GM23338 (cell line): ENCODE data around the gene COMMD10.

Experiments
- CREB1 ChIP-seq: fragments of 250-450 bp; sonication (Bioruptor Pico); IDR thresholded peaks from 2 replicates; pipeline ENCODE4 v1.5.0; 2020; ENCODE audit warnings: low read depth, mild to moderate bottlenecking, moderate library complexity
- ETS1 ChIP-seq: IDR thresholded peaks from 2 replicates; pipeline ENCODE4 v1.6.1; 2016; ENCODE audit warnings: antibody characterized with exemption
- EZH2 ChIP-seq: fragments of 200-600 bp; sonication (generic); IDR thresholded peaks from one replicate; pipeline ENCODE4 v1.8.0; 2017; ENCODE audit warnings: antibody characterized with exemption, mild to moderate bottlenecking, low read depth; ENCODE audit not compliant: unreplicated experiment
- EZH2phosphoT487 ChIP-seq: fragments of 200-600 bp; sonication (generic); IDR thresholded peaks from one replicate; pipeline ENCODE4 v1.8.1; 2018; ENCODE audit warnings: antibody characterized with exemption; ENCODE audit not compliant: unreplicated experiment
- JUNB ChIP-seq: IDR thresholded peaks from one replicate; pipeline ENCODE4 v1.6.1; 2016; ENCODE audit warnings: antibody characterized with exemption; ENCODE audit not compliant: unreplicated experiment
- POLR2AphosphoS5 ChIP-seq: IDR thresholded peaks from 2 replicates; pipeline ENCODE4 v1.6.1; 2016; ENCODE audit warnings: antibody characterized with exemption, low read depth
- REST ChIP-seq: IDR thresholded peaks from one replicate; pipeline ENCODE4 v1.6.1; 2018; ENCODE audit warnings: antibody characterized with exemption; ENCODE audit not compliant: unreplicated experiment
- STAT1 ChIP-seq: IDR thresholded peaks from one replicate; pipeline ENCODE4 v1.6.1; 2016; ENCODE audit warnings: antibody characterized with exemption; ENCODE audit not compliant: unreplicated experiment
- TF ChIP-seq, protein P1 (sequence below): fragments of 250-450 bp; sonication (Bioruptor Pico); IDR thresholded peaks from 2 replicates; pipeline ENCODE4 v1.5.0; 2020; ENCODE audit warnings: mild to moderate bottlenecking, moderate library complexity
- TF ChIP-seq, protein P2 (sequence below), 2 experiments: fragments of 200-600 bp in 1 of 2; sonication (generic) in 1 of 2; conservative IDR thresholded peaks; 2 replicates each; pipeline versions ENCODE4 v1.5.1 to v1.6.1; 2016 to 2017; ENCODE audit warnings: antibody characterized with exemption in 2 of 2, low read depth in 2 of 2, mild to moderate bottlenecking in 2 of 2, moderate library complexity in 1 of 2

DNA sequence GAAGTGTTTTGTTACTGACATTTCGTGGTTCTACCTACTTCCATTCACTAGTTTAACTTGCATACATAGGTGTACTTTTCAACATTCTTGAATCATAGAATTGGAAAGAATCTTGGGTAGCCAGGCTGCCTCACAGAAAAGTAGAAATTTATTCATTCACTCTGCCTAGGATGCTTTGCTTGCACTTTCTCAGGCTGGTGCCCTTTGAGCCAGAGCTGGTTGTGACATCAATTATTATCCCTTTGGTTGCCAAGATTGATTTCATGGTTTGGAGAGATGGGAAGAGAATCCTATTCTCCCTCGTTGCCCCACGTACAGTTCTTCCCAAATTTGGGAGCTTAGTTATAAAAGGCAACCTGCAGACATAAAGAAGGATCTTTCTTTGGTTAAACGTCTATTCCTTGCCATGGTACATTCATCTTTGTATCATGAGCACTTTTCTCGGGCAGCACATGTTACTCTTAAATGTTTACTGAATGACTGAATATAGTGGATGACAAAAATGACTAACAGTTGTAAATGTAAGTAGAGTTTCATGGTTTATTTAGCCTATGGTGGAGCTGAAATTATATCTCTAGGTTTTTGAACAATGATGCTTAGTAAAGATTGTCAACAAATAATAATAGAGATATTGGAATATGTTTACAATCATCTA, 195.5 kb downstream of the COMMD10 start:
- TF ChIP-seq, protein P1, sequence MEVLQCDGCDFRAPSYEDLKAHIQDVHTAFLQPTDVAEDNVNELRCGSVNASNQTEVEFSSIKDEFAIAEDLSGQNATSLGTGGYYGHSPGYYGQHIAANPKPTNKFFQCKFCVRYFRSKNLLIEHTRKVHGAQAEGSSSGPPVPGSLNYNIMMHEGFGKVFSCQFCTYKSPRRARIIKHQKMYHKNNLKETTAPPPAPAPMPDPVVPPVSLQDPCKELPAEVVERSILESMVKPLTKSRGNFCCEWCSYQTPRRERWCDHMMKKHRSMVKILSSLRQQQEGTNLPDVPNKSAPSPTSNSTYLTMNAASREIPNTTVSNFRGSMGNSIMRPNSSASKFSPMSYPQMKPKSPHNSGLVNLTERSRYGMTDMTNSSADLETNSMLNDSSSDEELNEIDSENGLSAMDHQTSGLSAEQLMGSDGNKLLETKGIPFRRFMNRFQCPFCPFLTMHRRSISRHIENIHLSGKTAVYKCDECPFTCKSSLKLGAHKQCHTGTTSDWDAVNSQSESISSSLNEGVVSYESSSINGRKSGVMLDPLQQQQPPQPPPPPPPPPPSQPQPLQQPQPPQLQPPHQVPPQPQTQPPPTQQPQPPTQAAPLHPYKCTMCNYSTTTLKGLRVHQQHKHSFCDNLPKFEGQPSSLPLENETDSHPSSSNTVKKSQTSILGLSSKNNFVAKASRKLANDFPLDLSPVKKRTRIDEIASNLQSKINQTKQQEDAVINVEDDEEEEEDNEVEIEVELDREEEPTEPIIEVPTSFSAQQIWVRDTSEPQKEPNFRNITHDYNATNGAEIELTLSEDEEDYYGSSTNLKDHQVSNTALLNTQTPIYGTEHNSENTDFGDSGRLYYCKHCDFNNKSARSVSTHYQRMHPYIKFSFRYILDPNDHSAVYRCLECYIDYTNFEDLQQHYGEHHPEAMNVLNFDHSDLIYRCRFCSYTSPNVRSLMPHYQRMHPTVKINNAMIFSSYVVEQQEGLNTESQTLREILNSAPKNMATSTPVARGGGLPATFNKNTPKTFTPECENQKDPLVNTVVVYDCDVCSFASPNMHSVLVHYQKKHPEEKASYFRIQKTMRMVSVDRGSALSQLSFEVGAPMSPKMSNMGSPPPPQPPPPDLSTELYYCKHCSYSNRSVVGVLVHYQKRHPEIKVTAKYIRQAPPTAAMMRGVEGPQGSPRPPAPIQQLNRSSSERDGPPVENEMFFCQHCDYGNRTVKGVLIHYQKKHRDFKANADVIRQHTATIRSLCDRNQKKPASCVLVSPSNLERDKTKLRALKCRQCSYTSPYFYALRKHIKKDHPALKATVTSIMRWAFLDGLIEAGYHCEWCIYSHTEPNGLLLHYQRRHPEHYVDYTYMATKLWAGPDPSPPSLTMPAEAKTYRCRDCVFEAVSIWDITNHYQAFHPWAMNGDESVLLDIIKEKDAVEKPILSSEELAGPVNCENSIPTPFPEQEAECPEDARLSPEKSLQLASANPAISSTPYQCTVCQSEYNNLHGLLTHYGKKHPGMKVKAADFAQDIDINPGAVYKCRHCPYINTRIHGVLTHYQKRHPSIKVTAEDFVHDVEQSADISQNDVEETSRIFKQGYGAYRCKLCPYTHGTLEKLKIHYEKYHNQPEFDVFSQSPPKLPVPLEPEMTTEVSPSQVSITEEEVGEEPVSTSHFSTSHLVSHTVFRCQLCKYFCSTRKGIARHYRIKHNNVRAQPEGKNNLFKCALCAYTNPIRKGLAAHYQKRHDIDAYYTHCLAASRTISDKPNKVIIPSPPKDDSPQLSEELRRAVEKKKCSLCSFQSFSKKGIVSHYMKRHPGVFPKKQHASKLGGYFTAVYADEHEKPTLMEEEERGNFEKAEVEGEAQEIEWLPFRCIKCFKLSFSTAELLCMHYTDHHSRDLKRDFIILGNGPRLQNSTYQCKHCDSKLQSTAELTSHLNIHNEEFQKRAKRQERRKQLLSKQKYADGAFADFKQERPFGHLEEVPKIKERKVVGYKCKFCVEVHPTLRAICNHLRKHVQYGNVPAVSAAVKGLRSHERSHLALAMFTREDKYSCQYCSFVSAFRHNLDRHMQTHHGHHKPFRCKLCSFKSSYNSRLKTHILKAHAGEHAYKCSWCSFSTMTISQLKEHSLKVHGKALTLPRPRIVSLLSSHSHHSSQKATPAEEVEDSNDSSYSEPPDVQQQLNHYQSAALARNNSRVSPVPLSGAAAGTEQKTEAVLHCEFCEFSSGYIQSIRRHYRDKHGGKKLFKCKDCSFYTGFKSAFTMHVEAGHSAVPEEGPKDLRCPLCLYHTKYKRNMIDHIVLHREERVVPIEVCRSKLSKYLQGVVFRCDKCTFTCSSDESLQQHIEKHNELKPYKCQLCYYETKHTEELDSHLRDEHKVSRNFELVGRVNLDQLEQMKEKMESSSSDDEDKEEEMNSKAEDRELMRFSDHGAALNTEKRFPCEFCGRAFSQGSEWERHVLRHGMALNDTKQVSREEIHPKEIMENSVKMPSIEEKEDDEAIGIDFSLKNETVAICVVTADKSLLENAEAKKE (CRISPR knock-in tag), result no peak
- TF ChIP-seq EZH2, result no peak
- no peak for TF ChIP-seq REST
- TF ChIP-seq, protein P2, sequence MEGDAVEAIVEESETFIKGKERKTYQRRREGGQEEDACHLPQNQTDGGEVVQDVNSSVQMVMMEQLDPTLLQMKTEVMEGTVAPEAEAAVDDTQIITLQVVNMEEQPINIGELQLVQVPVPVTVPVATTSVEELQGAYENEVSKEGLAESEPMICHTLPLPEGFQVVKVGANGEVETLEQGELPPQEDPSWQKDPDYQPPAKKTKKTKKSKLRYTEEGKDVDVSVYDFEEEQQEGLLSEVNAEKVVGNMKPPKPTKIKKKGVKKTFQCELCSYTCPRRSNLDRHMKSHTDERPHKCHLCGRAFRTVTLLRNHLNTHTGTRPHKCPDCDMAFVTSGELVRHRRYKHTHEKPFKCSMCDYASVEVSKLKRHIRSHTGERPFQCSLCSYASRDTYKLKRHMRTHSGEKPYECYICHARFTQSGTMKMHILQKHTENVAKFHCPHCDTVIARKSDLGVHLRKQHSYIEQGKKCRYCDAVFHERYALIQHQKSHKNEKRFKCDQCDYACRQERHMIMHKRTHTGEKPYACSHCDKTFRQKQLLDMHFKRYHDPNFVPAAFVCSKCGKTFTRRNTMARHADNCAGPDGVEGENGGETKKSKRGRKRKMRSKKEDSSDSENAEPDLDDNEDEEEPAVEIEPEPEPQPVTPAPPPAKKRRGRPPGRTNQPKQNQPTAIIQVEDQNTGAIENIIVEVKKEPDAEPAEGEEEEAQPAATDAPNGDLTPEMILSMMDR (conservative IDR thresholded peaks at IDR 0.05; ENCODE audit: low read depth in 2 of 2), result no peak
- no peak for TF ChIP-seq POLR2AphosphoS5
- TF ChIP-seq EZH2phosphoT487, result no peak
- TF ChIP-seq ETS1, result no peak
- no peak for TF ChIP-seq JUNB
- TF ChIP-seq CREB1 (CRISPR knock-in tag), result no peak
- TF ChIP-seq STAT1, result no peak
